OCI-LY7 (cell line): ENCODE data around the gene RRP1B.

Experiments
- CTCF ChIP-seq: fragments of 200-600 bp; sonication (generic); conservative IDR thresholded peaks from 2 replicates; pipeline ENCODE4 v1.5.1; 2014; ENCODE audit warnings: mild to moderate bottlenecking, antibody characterized with exemption, low read length, moderate library complexity, mixed read lengths
- EZH2phosphoT487 ChIP-seq: fragments of 200-600 bp; sonication (generic); IDR thresholded peaks from 2 replicates; pipeline ENCODE4 v1.6.1; 2018; ENCODE audit warnings: low read depth, borderline replicate concordance, mild to moderate bottlenecking, mixed run types, antibody characterized with exemption, low read length, moderate library complexity, mixed read lengths

DNA sequence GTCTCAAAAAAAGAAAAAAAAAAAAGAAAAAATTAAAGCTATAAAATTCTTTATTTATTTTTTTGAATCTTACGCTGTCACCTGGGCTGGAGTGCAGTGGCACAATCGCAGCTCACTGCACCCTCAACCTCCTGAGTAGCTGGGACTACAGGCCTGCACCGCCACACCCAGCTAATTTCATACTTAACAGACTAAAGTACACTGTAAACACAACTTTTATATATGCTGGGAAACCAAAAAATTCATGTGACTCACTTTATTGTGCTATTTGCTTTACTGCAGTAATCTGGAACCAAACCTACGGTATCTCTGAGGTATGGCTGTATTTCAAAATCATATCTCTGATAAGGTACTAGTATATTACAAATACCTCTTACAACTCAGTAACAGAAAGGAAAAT lies 40.4 kb upstream of the RRP1B start:
- TF ChIP-seq CTCF (no peak), EZH2phosphoT487 (no peak)
